HG02884 (cell line): ENCODE measurements around the gene PAIP1.
"Not testable (repeated sequence)": the region's sequence is repeated elsewhere in the genome, so short reads cannot be mapped to it uniquely, and the experiment has no call there.

ENCODE experiments used
- ATAC-seq: cut with Tn5 transposase; IDR thresholded peaks from one replicate; pipeline ENCODE4 v1.9.1; 2021; ENCODE audit warnings: mild to moderate bottlenecking, moderate library complexity; ENCODE audit not compliant: unreplicated experiment

The PAIP1 gene

DNA sequence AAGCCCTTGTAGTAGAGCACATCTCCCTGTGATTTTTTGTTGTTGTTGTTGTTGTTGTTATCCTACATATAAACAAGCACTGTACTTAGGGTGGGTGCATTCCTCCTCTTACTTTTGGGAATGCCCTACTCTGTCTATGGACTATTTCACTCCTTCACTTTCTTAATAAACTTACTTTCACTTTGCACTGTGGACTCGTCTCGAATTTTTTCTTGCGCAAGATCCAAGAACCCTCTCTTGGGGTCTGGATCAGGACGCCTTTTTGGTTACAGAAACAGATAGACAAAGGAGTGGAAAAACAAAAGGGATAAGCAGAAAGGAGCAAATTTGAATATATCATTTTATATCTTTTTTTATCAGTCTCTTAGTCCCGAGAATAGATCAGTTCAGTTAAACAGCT is 14.4 kb upstream of the PAIP1 start:
- no peak for ATAC-seq

DNA sequence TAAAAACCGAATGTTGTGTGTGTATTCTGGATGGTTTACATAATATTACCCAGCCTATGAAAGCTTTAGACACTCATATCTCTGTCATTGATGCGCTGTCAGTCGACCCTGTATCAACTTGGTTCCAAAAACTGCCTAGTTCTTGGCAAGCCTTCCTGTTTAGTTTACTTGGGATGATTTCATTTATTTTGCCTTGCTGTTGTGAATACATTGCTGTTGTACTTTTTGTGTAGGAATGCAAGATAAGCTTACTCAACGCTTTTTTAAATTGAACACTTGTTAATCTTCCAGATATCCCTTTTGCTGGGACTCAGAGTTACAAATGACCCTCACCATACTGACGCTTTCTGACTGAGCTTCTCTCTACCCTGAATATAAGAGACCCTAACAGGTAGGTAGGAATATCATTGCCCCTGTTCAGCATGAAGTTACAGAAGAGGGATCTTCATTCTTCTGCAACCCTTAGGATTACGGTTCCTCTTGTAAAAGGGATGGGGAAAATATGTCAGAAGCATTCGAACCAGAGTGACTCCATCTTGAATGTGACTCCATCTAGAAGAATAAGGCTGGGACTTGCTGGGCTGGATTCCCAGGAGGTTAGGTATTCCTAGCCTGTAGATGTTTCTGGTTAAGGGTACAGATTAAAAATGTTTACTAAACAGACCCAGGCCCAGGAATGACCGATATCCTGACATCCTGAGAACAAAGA is 13.7 kb upstream of the PAIP1 start:
- no peak for ATAC-seq

DNA sequence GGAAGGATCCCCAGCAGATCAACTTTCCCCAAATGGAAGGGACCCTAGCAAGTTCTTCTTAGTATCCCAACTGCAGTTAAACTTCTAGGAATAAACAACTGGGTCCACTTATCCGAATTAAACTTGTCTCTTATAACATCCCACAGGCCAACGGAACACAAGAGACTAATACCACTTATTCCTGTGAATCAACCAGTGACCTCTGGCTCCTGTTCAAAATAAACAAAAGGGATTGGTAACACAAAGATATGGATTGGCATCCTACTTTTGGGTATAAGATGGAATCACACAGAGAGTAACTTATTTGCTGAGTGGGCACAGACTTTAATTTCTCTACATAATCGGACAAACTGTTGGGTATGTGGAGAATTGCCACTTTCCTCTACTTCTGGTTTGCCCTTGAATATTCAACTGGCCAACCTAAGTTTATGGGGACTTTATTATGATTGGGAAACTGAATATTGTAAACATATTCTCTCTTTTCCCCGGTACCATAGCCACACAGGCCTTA is 12.4 kb upstream of the PAIP1 start:
- ATAC-seq = no peak

DNA sequence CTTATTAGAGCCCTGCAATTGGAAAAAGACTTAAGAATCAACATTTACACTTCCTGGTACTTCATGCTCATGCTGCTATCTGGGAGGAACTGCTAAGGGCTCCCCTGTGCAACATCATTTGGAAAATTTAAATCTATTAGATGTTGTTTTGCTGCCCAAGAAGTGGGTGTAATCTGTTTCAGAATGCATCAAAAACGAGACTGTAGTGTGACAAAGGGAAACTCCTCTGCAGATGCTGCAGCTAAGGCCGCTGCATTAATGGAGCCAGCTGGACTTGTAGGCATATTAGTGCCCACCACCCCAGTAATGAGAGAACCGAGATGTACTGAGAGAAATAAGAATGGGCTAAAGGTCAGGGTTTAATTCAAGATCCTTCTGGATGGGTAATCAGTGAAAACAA is 11.1 kb upstream of the PAIP1 start:
- no peak for ATAC-seq

DNA sequence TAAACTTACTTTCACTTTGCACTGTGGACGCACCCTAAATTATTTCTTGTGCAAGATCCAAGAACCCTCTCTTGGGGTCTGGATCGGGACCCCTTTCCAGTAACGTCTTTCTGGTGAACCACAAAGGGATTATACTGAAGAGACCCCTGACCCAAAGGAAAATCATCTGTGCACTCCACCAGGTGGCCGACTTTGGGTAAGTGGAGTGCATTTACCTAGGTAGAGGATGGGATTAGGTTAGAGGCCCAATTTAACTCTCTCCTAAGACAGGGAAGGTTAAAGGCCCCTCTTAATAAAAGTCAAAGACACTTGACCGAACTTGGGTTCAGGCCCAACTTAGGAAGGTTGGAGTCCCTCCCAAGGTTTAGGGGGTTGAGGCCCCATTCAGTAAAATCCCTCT is 8.2 kb upstream of the PAIP1 start:
- ATAC-seq = no peak

DNA sequence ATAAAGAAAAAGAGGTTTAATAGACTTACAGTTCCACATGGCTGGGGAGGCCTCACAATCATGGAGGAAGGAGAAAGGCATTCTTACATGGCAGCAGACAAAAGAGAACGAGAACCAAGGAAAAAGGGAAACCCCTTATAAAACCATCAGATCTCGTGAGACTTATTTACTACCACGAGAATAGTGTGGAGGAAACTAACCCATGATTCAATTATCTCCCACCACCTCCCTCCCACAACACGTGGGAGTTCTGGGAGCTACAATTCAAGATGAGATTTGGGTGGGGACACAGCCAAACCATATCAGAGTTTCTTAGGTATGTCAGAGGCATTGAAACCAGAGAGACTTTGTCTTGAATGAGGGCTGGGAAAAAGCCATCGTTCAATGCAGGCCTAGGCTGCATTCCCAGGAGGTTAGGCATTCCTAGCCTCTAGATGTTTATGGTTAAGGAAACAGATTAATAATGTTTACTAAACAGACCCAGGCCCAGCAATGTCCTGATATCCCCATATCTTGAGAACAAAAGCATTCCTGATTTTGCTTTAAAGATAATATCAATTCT is 7.5 kb upstream of the PAIP1 start:
- ATAC-seq = no peak

DNA sequence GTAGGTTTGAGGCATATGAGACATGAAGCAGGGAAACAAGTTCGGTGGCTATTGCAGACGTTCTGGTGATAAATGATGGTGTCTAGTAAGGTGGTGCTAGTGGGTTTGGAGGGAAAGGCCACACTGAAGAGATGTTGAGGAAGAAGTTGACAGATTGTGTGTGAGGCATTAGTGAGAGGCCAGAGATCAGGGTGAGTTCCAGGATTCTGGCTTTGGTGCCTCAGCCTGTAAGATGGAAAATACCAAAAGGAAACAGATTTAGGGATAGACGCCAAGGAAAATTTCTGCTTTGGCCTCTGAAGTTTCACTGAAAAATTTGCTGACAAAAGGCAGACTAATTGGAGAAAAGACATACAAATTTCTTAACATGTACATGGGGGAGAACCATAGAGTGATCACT is 6.4 kb upstream of the PAIP1 start:
- no peak for ATAC-seq

DNA sequence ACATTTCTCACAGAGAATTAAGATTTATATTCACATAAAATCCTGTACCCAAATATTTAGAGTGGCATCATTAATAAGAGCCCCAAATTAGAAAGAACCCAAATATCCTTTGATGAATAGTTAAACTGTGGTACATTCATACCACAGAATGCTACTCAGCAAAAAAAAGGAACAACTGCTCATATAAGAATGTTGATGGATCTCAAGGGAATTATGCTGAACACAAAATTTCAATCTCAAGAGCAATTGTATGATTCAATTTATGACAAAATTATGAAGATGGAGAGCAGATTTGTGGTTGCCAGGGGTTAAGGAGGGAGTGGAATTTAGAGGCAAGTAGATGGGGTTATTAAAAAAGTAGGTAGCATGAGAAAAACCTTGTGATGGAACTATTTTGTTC is 4.5 kb upstream of the PAIP1 start:
- ATAC-seq = no peak

DNA sequence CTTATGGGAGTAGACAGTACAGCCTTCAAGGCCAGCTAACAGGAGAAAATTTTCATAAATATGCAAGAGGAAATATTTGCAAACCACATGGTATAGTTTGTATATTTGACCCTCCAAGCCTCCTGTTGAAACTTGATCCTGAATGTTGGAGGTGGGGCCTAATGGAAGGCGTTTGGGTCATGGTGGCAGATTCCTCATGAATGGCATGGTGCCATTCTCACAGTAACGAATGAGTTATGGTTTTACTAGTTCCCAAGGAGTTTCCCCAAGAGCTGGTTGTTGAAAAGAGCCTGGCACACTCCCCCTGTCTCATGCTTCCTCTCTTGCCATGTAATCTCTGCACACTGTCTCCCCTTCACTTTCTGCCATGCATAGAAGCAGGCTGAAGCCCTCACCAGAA is 3.3 kb upstream of the PAIP1 start:
- ATAC-seq = no peak

DNA sequence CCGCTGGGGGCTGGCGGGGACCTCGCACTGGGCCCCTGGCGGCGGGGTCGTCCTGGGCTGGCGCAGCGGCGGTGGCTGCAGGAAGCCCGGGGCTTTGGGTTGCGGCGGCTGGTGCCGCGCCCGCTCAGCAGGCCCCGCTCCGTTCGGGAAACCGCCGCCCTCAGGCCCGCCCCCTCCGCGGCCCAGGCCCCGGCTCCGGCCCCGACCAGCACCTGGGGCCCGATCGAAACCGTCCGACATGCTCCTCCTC is 345 bp downstream of the PAIP1 start:
- peak; percentile 85 for ATAC-seq

DNA sequence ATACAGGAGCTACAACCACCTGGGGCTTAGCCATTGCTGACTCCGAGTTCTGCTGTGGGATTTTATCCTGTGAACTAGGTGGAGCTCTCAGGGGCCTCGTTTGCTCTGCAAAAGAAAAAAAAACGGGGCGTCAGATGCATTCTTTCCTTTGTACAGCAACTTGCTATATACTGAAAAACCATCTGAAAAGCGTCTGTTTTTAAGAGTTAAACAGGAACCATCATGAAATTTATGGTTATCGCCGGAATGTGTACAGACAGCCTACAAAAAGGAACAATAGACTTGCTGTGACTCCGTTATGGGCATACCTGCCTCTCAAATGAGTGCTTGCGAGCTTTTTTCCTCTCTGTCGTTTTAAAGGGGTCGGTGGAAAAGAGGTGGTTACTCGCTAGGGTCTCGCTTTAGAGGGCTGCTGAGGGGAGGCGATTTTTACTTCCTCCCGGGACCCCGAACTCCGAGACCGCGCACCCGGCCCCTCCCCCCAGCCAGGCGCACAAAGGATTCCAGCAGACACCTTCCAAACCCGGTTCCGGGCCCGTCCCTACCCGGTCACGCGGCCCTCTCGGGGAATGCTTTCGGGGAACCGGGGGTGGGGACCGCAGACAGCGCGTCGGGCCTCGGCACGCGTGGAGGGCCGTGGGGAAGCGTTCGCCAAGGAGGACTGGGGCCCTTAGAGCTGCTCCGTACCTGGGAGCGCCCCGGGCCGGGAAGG is 826 bp downstream of the PAIP1 start:
- peak; percentile 16 for ATAC-seq

DNA sequence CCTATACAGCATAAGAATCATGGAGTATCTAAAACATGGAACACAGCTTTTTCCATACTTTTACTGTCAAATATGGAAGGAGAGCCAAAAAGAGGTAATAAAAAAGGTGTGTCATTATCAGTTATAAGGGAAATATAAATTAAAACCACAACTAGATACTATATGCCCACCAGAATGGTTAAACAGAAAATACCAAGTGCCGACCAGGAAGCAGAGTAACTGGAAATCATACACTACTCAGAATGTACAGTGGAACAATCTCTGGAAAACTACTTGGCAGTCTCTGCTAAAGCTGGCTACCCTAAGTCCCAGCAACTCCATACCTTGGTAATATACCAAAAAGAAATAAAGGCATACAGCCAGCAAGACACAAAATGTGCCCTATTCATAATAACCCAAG is 2.4 kb downstream of the PAIP1 start:
- no peak for ATAC-seq

DNA sequence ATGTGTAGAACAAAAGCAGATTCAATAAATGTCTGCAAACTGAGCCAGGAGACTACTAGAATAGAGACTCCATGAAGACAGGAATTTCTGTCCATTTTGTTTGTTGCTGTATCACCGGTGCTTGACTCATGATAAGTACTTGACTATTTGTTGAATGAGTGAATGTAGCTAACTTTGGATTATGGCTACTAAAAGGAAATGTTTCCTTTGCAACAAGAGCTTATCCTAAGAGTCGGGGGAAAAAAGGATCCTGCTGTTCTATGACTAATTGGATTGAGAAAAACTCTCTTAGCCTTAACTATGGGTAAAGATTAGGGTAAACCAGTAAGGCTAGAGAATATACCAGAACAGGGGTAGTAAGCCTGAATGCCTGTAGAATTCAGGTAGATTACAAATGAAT is 3.5 kb downstream of the PAIP1 start:
- ATAC-seq = no peak

DNA sequence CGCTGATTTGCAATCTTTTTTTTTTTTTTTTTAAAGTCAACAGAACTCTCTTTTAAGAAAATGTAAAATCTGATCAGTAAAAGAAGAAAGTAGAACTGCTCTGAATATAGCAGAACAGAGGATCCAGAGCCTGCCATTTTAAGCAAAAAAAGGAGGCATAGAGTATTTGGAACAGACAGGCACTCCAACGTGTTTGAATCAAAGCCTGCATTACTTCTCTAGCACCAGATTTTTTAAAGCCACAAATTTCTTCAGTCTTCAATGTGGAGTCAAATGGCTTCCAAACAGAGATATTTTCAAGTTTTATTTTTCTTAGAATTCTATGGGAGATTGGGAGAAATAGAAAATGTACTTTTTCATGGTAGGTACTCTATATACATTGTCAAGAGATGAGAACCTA is 5.1 kb downstream of the PAIP1 start:
- ATAC-seq = no peak

DNA sequence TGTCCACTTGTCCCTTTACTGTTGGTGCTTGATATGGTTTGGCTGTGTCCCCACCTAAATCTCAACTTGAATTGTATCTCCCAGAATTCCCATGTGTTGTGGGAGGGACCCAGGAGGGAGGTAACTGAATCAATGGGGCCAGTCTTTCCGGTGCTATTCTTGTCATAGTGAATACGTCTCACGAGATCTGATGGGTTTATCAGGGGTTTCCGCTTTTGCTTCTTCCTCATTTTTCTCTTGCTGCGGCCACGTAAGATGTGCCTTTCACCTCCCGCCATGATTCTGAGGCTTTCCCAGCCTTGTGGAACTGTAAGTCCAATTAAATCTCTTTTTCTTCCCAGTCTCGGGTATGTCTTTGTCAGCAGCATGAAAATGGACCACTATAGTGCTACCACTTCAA is 7.6 kb downstream of the PAIP1 start:
- ATAC-seq = not testable (repeated sequence)

DNA sequence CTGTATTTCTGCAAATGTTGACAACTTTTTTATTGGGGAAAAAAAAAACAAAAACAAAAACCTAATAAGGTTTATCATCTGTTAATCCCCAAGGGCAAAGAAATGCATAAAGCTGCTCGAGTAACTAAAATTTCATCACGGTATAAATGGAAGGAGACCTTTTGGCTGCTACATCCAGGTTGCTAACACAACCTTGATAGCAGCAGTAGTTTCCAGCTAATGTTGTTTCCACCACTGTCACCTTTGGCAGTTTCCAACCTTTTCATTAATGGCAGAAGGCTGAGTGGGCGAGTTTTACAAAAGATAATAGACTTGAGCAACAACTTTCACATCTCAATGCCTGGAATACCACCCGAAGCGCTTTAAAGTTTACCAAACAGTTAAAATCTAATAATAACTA is 8.5 kb downstream of the PAIP1 start:
- no peak for ATAC-seq

DNA sequence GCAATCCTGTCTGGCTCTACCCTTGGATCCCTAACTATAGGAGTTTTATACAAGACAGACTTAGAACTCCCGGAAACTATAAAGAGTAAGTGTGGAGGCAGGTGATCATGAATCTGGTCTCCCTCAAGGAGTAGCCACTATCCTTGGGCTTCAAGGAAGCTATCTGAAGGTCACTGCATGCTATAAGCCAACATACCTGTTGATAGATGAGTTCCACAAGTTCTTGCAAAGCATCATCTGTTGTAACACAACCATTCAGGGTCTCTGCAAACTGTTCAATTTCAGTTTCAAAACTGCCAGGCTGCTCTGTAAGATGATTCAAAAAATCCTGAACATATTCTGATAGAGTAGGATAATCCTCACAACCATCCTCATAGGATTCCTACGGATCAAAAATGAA is 9.3 kb downstream of the PAIP1 start:
- ATAC-seq = no peak

DNA sequence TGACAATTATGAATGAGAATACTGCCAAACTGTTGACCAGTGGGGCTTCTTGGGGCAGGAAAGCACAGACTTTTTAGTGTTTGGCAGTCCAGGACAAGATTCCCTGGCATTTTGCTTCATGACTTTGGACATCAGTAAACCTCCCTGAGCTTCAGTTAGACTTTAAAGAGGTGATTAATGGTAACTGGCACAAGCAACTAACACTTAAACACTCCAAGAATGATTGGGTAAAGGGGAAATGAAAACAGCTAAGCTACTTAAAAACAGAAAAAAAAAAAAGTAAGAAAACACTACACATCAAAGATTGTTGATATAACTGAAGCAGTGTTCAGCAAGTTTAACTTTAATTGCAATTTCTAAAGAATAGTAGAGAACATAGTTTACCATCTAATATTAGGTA is 13.4 kb downstream of the PAIP1 start:
- ATAC-seq = no peak

DNA sequence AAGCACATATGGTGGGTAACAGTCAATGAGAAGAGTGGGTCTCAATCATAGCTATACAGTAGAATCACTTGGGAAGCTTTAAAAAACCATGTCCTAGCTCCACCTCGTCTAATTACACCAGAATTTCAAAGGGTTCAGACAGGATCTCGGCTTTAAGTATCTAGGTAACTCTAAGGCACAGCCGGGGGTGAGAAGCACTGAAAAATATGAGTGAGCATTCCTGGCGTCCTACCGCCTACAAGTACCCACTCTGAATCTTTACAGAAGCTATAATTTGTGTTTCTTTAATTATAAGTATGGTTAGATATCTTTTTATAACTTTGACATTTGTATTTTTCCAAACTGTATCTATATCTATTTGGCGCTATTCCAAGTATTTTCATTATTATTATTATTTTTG is 16.1 kb downstream of the PAIP1 start:
- ATAC-seq = no peak

DNA sequence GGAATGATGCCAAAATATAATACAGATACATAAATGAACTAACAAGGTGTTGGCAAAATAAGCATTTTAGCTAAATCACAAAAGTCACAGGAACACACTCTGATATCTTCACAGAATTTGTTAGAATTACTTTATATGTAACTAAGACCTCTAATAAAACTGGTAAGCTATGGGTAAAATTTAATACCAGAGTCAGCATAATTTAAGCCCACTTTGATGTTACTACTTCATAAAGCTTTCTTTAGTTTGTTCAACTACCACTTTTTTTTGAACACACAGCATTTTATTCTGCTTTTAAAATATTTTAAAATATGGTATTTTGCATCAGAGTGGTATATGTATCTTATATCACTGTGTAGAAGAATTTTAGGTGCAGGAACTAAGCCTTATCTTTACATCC is 19.9 kb downstream of the PAIP1 start:
- no peak for ATAC-seq

DNA sequence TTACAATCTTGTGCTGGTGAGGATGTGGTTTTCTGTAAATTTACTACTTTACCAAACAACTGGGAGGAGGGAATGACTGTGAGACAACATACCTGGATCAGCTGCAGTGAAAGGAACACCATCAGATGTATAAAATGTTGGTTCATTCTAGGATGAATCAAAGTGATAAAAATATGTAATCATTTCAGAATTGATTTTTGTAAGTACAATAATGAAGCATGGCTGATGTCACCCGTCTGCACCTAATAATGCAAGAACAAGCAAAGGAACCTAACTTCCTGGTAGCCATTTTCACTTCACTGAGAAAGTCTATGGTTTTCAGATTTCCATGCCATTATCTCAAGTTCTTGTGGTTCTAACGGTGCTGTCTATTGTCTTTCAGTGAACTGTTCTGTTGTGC is 23.2 kb downstream of the PAIP1 start:
- no peak for ATAC-seq

DNA sequence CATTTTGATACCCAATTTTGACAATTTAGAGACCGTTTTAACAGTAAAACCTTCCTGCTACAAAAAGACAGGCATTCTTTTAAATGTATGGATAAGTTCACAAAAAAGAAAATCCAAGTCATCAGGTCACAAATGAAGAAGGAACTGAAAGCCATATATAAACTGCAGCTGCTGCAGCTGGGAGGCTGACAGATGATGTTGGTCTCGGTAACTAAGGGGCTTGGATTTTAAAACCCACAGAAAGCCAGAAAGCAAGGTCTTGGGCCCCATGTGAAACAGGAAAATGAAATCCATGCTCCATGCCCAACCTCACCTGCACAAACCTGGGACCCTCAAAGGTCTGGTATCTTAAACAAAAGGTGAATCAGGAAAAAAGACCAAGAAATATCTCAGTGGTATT is 26.2 kb downstream of the PAIP1 start:
- no peak for ATAC-seq

DNA sequence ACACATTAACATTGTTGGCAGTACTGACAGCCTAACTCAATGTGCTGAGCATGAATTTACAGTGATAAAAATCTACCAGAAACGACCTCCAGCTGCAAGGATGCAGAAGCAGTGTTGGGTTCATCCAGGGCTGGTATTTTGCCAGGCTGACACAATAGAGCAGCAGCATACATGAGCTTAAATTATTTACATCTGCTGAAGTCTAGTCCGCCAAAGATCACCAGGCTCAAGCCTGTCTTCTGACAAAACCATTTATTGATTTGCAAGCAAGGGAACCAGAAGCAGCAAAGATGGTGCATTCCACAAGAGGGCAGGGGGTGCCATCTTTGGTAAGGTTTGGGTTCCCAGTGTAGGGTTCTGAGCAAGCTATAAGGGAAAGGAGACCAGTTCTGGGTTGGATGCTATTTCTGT is 33.2 kb downstream of the PAIP1 start:
- no peak for ATAC-seq
